ENCODE measurements around the gene KREMEN2.
A peak's percentile ranks its signal among the peaks of the same experiment; 100 is the strongest.
"Not testable (repeated sequence)": the region's sequence is repeated elsewhere in the genome, so short reads cannot be mapped to it uniquely, and the experiment has no call there.

KREMEN2 gene, protein sequence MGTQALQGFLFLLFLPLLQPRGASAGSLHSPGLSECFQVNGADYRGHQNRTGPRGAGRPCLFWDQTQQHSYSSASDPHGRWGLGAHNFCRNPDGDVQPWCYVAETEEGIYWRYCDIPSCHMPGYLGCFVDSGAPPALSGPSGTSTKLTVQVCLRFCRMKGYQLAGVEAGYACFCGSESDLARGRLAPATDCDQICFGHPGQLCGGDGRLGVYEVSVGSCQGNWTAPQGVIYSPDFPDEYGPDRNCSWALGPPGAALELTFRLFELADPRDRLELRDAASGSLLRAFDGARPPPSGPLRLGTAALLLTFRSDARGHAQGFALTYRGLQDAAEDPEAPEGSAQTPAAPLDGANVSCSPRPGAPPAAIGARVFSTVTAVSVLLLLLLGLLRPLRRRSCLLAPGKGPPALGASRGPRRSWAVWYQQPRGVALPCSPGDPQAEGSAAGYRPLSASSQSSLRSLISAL

DNA sequence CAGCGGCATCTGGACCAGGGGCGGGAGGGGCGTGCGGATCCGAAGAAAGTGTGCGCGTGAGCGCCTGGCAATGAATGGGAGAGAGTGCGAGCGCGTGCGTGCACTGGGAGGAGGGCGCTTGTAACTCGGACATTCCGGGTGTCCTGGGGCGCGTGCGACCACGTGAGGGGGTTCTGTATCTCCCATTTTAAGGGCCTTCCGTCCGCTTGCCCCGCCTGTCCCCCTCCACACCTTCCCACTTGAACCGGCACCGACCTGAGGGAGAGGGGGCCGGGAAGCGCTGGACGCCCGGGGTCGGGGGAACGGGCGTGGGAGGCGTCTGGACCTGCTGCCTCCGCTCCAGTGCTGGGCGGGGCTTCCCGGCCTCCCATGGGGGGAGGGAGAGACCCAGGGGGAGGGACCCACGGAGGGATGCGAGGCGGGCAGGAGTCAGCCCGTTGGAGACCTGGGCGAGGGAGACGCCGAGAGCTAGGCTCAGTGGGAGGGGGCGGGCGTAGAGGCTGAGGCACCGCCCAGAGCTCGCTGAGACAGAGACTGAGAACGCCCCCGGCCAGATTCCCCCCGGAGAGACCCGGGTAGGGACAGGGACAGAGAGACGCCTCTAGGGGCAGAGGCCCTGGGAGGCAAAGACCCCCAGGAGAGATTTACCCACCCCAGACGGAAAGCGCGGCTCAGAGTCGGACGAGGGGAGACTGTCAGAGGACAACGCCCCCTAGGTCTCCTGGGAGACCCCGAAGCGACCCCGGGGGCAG lies at the start of gene KREMEN2:
Gene KREMEN2, plus strand, starts transcription at position 553 of the 752 bp plus-strand sequence. CDS start 246 bp downstream, outside the sequence.
- DNase-seq: no peak
- intact Hi-C loops (cut with DNase I): no loop called here

DNA sequence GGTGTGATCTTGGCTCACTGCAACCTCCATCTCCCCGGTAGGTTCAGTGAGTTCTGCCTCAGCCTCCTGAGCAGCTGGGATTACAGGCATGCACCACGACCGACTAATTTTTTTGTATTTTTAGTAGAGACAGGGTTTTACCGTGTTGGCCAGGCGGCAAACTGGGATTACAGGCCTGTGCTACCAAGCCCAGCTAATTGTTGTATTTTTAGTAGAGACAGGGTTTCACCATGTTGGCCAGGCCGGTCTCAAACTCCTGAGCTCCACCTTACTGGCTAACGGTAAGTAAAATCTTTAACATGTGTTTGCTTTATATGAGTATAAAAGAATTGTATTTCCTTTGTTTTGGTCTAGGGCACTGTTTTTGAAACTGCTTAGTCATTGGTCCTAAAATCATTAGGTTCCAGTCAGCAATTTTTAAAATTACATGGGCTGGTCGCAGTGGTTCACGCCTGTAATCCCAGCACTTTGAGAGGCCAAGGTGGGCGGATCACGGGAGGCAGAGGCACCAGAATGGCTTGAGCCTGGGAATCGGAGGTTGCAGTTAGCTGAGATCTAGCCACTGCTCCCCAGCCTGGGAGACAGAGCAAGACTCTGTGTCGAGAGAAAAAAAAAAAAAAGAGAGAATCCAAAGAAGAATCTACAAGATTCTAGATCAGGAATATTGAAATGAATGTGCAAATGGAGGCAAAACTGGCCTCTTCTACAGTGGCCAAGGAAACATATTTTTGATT lies 48.7 kb upstream of the KREMEN2 start:
- DNase-seq: no peak
- intact Hi-C loops (cut with DNase I): loop anchor here (5.0 kb wide), 1 partner anchor 57 kb away; no protein-coding TSS in a partner anchor

DNA sequence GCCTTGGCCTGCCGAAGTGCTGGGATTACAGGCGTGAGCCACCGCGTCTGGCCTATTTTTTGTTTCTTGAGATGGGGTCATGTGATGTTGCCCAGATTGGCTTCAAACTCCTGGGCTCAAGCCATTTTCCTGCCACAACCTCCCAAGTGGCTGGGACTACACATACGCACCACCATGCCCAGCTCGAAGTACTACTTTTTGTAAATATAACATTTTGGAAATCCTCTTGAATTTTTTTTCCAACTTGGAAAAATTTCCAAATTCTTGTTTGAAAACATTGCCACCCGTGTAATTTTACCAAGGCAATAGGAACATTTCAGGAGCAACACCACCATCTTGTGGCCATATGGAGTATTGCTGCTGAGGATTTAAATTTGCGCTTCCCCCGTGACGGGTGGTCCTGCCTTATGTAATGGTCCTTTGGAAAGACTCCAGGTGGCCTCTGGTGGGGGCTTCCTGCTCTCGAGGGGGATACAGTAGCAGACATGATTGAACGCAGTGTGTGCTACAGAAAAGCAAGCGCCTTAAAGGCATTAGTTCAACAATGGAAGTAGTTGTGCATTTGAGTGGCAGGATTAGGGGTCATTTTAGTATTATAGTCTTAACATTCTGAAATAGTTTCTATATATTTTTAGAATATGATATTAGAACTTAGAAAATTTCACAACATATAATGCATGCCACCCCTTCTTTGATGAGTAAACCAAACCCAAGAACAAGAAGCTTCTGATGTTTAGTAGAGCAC lies 44.4 kb upstream of the KREMEN2 start:
- intact Hi-C loops (cut with DNase I): loop anchor here (5.0 kb wide), 1 partner anchor 53 kb away; no protein-coding TSS in a partner anchor
- DNase-seq: peak in 37 of 42 donors; percentile 22 to 87 (median 65)

DNA sequence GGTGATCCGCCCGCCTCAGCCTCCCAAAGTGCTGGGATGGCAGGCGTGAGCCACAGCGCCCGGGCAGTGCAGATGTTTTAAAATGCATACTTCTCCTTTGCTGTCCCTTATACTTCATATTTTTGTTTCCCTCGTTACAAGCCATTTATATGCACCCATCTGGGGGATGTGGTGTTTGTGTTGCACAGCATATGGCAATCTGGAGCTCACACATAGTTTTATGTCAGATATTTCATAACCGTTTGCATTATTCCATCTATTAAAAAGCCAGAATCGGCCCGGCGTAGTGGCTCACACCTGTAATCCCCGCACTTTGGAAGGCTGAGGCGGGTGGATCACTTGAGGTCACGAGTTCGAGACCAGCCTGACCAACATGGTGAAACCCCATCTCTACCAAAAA lies 40.6 kb upstream of the KREMEN2 start:
- DNase-seq: no peak
- intact Hi-C loops (cut with DNase I): no loop called here

DNA sequence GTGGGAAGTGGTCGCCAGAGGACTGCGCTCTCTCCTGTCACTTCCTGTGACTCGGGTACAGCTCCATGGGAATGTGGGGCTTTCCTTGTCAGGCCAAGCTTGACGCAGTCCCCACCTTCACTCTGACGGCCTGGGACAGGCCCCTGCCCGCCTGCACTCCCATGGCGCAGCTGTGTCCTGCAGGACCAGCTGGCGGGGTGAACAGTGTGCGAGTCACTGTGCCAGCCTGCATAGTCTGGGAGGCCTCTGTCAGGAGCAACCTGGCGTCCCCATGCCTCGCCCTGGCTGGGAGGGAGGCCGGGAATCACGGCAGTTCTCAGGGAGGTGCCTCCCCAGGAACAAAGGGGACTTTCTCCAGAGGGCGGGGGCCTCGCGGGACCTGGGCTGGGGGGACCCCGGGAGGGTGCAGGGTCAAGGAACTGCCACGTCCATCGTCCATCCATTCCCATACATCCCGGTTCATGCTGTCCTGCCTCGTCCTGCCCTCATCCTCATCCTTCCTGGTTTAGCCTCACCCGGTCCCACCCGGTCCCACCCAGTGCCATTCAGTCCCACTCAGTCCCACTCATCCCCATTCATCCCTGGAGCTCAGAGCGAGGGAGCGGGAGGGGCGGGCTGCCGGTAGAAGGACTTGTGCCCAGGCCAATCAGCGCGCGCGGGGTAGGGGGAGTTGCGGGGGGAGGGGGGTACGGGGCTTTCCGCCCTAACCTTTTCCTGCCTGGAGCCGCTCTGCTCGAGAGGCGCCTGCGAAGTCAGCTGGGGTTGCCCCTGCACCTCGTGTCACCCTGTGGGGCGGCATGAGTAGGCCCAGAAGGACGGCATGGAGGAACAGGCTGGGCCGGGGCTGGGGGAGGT lies 38.9 kb upstream of the KREMEN2 start:
- intact Hi-C loops (cut with DNase I): loop anchor here (5.0 kb wide), 1 partner anchor 53 kb away; no protein-coding TSS in a partner anchor
- peak in 1 of 42 donors; percentile 8 for DNase-seq

DNA sequence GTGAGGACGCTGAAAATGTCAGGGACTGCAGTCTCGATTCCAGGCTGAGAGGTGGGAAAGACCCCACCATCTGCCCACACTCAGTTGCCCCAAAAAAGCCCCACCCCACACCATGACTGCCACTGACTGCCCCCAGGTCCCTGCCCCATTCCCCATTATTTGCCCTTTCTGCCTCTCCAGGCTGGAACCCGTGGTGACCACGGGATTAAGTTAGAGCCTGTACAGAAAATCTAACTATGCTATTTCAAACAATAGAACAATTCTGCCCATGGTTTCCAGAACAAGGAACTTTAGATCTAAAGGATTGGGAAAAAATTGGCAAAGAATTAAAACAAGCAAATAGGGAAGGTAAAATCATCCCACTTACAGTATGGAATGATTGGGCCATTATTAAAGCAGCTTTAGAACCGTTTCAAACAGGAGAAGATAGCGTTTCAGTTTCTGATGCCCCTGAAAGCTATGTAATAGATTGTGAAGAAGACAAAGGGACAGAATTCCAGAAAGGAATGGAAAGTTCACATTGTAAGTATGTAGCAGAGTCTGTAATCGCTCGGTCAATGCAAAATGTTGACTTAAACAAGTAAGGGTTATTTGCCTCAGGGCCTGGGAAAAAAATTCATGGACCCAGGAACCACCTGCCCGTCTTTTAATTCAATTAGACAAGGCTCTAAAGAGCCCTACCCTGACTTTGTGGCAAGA lies 38.0 kb upstream of the KREMEN2 start:
- no peak for DNase-seq
- intact Hi-C loops (cut with DNase I): loop anchor here (5.0 kb wide), 1 partner anchor 54 kb away; no protein-coding TSS in a partner anchor

DNA sequence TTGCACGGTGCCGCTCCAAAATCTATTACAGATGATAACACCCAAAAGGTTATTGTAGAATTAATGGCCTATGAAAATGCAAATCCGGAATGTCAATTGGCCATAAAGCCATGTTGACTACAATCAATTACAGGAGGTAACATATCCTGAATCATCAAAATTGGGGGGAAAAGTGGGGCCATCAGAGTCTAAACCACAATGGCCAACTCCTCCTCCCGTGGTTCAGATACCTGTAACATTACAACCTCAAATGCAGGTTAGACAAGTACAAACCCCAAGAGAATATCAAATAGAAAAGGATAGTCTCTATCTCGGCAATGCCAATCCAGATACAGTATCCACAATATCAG lies 37.5 kb upstream of the KREMEN2 start:
- DNase-seq: no peak
- intact Hi-C loops (cut with DNase I): loop anchor here (5.0 kb wide), 1 partner anchor 54 kb away; no protein-coding TSS in a partner anchor

DNA sequence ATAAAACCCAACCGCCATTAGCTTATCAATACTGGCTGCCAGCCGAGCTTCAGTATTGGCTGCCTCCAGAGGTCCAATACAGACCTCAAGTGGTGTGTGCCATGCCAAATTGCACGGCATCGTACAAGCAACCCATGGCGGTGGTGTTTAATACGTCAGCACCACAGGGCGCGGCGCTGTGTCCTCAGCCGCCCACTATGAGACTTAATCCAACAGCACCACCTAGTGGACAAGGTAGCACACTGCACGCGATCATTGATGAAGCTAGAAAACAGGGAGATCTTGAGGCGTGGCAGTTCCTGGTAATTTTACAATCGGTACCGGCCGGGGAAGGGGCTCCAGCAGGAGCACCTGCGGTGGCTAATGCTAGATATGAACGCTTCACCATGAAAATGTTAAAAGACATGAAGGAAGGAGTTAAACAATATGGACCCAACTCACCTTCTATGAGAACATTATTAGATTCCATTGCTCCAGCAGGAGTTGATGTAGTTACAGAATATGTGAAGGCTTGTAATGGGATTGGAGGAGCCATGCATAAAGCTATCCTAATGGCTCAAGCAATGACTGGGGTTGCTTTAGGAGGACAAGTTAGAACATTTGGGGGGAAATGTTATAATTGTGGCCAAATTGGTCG lies 36.9 kb upstream of the KREMEN2 start:
- intact Hi-C loops (cut with DNase I): loop anchor here (5.0 kb wide), 1 partner anchor 55 kb away; no protein-coding TSS in a partner anchor
- peak; percentile 68 to 95 (median 87) for DNase-seq

DNA sequence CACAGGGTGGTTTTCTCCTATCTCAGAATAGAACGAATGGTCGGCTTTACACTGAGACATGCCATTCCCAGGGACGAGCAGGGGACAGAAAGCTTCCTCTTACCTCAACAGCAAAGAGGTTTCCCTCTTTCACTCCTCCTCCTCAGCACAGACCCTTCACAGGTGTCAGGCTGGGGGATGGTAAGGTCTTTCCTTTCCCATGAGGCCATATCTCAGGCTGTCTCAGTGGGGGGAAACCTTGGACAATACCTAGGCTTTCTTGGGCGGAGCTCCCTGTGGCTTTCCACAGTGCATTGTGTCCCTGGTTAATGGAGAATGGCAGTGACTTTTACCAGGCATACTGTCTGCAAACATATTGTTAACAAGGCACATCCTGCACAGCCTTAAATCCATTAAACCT lies 35.9 kb upstream of the KREMEN2 start:
- not testable (repeated sequence) for DNase-seq
- intact Hi-C loops (cut with DNase I): loop anchor here (5.0 kb wide), 1 partner anchor 56 kb away; no protein-coding TSS in a partner anchor

DNA sequence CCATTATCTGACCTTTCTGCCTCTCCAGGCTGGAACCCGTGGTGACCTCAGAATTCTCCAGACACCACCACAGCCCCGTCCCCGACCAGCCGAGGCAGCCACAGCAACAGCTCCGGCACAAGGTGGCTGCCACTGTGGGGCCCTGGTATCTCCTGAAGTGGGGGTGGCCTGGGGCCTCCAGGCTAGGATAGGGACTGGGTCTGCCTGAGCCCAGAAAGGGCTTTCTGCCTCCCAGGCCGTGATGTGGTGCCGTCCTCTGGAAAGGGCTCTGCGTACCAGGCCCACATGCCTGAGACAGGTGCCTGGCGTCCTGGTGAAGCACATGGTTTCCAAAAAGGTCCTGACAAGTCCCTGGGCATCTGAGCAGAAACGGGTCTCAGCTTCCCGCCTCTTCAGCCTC lies 35.3 kb upstream of the KREMEN2 start:
- intact Hi-C loops (cut with DNase I): loop anchor here (5.0 kb wide), 1 partner anchor 56 kb away; no protein-coding TSS in a partner anchor
- no peak for DNase-seq

DNA sequence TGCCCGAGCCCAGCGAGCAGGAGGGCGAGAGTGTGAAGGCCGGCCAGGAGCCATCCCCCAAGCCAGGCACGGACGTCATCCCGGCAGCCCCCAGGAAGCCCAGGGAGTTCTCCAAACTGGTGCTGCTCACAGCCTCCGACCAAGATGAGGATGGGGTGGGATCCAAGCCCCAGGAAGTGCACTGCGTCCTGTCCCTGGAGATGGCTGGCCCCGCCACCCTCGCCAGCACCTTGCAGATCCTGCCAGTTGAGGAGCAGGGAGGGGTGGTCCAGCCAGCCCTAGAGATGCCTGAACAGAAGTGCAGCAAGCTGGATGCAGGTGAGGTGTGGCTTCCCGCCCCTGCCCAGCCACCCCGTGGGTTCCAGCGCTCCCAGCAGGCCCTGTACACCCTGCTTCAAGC lies 34.4 kb upstream of the KREMEN2 start:
- intact Hi-C loops (cut with DNase I): loop anchor here (5.0 kb wide), 1 partner anchor 57 kb away; no protein-coding TSS in a partner anchor
- DNase-seq: no peak

DNA sequence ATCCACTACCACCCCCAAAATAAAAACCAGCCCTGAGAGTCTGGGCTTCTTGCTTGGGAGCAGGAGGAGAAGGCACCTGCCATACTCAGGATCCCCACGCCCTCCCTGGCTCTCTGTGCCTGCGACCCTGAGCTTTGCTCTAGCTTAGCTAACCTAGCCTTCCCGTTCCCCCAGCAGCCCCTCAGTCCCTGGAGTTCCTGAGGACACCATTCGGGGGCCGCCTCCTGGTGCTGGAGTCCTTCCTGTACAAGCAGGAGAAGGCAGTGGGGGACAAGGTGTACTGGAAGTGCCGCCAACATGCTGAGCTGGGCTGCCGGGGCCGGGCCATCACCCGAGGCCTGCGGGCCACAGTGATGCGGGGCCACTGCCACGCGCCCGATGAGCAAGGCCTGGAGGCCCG lies 33.8 kb upstream of the KREMEN2 start:
- intact Hi-C loops (cut with DNase I): no loop called here

DNA sequence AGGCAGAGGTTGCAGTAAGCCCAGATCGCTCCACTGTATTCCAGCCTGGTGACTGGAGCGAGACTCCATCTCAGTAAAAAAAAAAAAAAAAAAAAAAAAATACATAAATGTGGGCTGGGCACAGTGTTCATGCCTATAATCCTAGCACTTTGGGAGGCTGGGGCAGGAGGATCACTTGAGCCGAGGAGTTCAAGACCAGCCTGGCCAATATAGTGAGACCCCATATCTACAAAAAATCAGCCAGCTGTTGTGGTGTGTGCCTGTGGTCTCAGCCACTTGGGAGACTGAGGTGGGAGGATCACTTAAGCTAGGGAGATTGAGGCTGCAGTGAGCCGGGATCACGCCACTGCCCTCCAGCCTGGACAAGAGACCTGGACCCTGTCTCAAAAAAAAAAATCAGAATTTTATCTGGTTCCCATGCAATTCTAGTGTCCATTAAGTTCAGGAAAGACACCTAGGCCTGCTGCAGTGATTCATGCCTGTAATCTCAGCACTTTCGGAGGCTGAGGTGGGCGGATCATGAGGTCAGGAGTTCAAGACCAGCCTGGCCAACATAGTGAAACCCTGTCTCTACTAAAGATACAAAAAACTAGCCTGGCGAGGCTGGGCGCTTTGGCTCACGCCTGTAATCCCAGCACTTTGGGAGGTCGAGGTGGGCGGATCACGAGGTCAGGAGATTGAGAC lies 32.7 kb upstream of the KREMEN2 start:
- intact Hi-C loops (cut with DNase I); DNase-seq: not testable (repeated sequence)

More for the DNA sequence above, 33.8 kb upstream of the KREMEN2 start:
- DNase-seq: no peak

DNA sequence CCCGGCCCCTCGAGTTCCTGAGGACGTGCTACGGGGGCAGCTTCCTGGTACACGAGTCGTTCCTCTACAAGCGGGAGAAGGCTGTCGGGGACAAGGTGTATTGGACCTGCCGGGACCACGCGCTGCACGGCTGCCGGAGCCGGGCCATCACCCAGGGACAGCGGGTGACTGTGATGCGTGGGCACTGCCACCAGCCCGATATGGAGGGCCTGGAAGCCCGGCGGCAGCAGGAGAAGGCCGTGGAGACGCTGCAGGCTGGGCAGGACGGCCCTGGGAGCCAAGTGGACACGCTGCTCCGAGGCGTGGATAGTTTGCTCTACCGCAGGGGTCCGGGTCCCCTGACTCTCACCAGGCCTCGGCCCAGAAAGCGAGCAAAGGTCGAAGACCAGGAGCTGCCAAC lies 30.9 kb upstream of the KREMEN2 start:
- intact Hi-C loops (cut with DNase I): no loop called here
- DNase-seq: no peak

DNA sequence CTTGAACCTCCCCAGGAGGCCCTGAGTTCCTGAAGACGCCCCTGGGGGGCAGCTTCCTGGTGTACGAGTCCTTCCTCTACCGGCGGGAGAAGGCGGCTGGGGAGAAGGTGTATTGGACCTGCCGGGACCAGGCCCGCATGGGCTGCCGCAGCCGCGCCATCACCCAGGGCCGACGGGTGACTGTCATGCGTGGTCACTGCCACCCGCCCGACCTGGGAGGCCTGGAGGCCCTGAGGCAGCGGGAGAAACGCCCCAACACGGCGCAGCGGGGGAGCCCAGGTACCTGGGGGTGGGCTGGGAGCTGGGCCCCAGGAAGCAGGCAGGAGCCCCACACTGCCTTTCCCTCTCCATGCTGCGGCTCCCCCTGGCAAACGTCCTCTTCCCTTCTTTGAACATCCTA lies 30.4 kb upstream of the KREMEN2 start:
- intact Hi-C loops (cut with DNase I): no loop called here

DNA sequence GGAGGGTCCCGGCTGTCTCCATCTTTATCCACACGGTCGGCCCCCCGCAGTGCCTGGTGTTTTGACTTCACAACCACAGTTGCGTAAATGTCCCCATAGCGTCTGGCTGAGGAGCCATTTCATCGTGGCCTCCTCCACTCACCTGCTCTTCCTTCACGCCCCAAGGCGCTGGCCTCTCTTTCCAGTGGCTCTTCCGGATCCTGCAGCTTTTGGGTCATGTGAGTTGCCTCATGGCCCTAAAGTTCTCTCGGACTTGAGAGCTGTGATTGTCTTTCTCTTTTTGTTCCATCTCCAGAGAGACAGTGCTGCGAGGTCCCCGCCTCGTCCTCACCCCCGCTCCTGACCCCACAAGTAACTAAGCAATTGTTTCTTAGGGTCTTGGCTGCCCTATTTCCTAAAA lies 29.6 kb upstream of the KREMEN2 start:
- intact Hi-C loops (cut with DNase I): no loop called here
- DNase-seq: no peak

More for the DNA sequence above, 30.4 kb upstream of the KREMEN2 start:
- DNase-seq: no peak

Data from head of caudate nucleus (tissue), 42 donors.